Gastroesophageal sphincter (tissue), 4 donors: ENCODE data around the gene CD200R1L. TPM values are rescaled to one million over a fixed set of nuclear protein-coding genes. Genes with fewer than 3 reads are reported as not detected.

Experiments used
- ATAC-seq: fragments of 150-250 bp; one replicate; pipeline ENCODE4 v1.9.1; 2016; ENCODE audit warnings: mild to moderate bottlenecking, moderate library complexity
- H3K27ac ChIP-seq, 4 donors: fragments of 200-600 bp; sonication (generic) in 3 of 4; 1 replicate in 3 of 4; 2 replicates in 1 of 4; pipeline ENCODE4 v1.5.1; 2016 to 2019
- H3K27me3 ChIP-seq: fragments of 200-600 bp; sonication (generic); one replicate; pipeline ENCODE4 v1.5.1; 2019
- H3K36me3 ChIP-seq, 2 donors: fragments of 200-600 bp; sonication (generic); one replicate each; pipeline ENCODE4 v1.5.1; 2019; ENCODE audit warnings: control low read depth in 1 of 2
- H3K4me1 ChIP-seq, 3 donors: fragments of 200-600 bp; sonication (generic); 1 replicate in 2 of 3; 2 replicates in 1 of 3; pipeline ENCODE4 v1.5.1; 2016 to 2019; ENCODE audit warnings: control low read depth in 2 of 3
- H3K4me3 ChIP-seq, 2 donors: fragments of 200-600 bp; sonication (generic); one replicate each; pipeline ENCODE4 v1.5.1; 2019; ENCODE audit warnings: mild to moderate bottlenecking in 1 of 2, moderate library complexity in 1 of 2
- H3K9me3 ChIP-seq, 3 donors: fragments of 200-600 bp; sonication (generic); one replicate each; pipeline ENCODE4 v1.5.1; 2017 to 2019; ENCODE audit warnings: control low read depth in 2 of 3
- CTCF ChIP-seq, 4 experiments: fragments of 200-600 bp in 2 of 4; fragments of 450-650 bp in 2 of 4; sonication (generic) in 1 of 4; IDR thresholded peaks; one replicate each; pipeline ENCODE4 v1.5.1; 2017 to 2019; ENCODE audit warnings: antibody characterized with exemption in 4 of 4, mild to moderate bottlenecking in 2 of 4, moderate library complexity in 2 of 4
- EP300 ChIP-seq: sonication (generic); formaldehyde crosslinking; IDR thresholded peaks from one replicate; pipeline ENCODE4 v1.6.1; 2017; ENCODE audit warnings: antibody characterized with exemption, mild to moderate bottlenecking
- POLR2A ChIP-seq, 2 donors: fragments of 450-650 bp; IDR thresholded peaks; one replicate each; pipeline ENCODE4 v1.6.1; 2017; ENCODE audit warnings: antibody characterized with exemption in 2 of 2, mild to moderate bottlenecking in 2 of 2, moderate library complexity in 1 of 2
- POLR2AphosphoS5 ChIP-seq: sonication (generic); formaldehyde crosslinking; IDR thresholded peaks from one replicate; pipeline ENCODE4 v1.6.1; 2017; ENCODE audit warnings: antibody characterized with exemption
- WGBS, 2 donors: methylation state at CpG; one replicate each; pipeline ENCODE4 v1.1.5; 2018; ENCODE audit warnings: low coverage in 1 of 2; 5-methylcytosine and 5-hydroxymethylcytosine counted together
- total RNA-seq, 4 donors: library from RNA; depleted of rRNA; stranded (reverse); fragments of >200 nt; gene quantifications; one replicate each; pipeline ENCODE4 v1.1.0, GENCODE V29; 2016

Gene CD200R1L
- total RNA-seq, 4 donors from 2014 or later, result not detected

- Histone ChIP-seq H3K4me3 (no peak overlapping the region), H3K27me3 (no peaks in the 10 kb centered on the region), H3K4me1 (peaks cover 3 to 28% (median 4%) of the 10 kb centered on the region in 3 donors), H3K9me3 (no peaks in the 10 kb centered on the region), H3K27ac (peak overlapping the region in 1 of 4 donors; percentile 38), H3K36me3 (no peaks in the 10 kb centered on the region)
- WGBS, 2 donors, result 78 to 80% methylated on average over 3 of the region's 3 CpGs
- no peak for TF ChIP-seq POLR2A (IDR thresholded peaks at IDR 0.05)
- no peak for TF ChIP-seq CTCF (IDR thresholded peaks at IDR 0.05)
- TF ChIP-seq EP300, result no peak
- TF ChIP-seq POLR2AphosphoS5, result no peak
- ATAC-seq, result no peak
Measured at GRCh38 chr3:112810561-112810960, 36.1 kb downstream of the CD200R1L start.

GRCh38 chr3:112808136-112808535 is 38.5 kb downstream of the CD200R1L start:
- Histone ChIP-seq H3K27ac (no peak overlapping the region), H3K27me3 (no peaks in the 10 kb centered on the region), H3K4me1 (peaks cover 0 to 27% (median 4%) of the 10 kb centered on the region in 3 donors), H3K4me3 (no peak overlapping the region), H3K36me3 (no peaks in the 10 kb centered on the region), H3K9me3 (no peaks in the 10 kb centered on the region)
- TF ChIP-seq POLR2A (IDR thresholded peaks at IDR 0.05), result no peak
- no peak for TF ChIP-seq POLR2AphosphoS5
- TF ChIP-seq EP300, result no peak
- TF ChIP-seq CTCF (IDR thresholded peaks at IDR 0.05), result no peak
- 55 to 56% methylated on average over 2 of the region's 2 CpGs for WGBS, 2 donors
- no peak for ATAC-seq

GRCh38 chr3:112807685-112808084 is 39.0 kb downstream of the CD200R1L start:
- Histone ChIP-seq H3K4me3 (no peak overlapping the region), H3K27ac (no peak overlapping the region), H3K9me3 (no peaks in the 10 kb centered on the region), H3K36me3 (no peaks in the 10 kb centered on the region), H3K4me1 (peaks cover 0 to 23% (median 4%) of the 10 kb centered on the region in 3 donors), H3K27me3 (no peaks in the 10 kb centered on the region)
- ATAC-seq, result no peak
- 50 to 67% methylated on average over 4 of the region's 4 CpGs for WGBS, 2 donors
- TF ChIP-seq POLR2A (IDR thresholded peaks at IDR 0.05) (no peak), CTCF (IDR thresholded peaks at IDR 0.05) (no peak), POLR2AphosphoS5 (no peak), EP300 (no peak)

- no peak for ATAC-seq
Measured at GRCh38 chr3:112806903-112807302, 39.8 kb downstream of the CD200R1L start.

More at GRCh38 chr3:112806903-112807302, 39.8 kb downstream of the CD200R1L start:
- Histone ChIP-seq H3K9me3 (no peaks in the 10 kb centered on the region), H3K27me3 (no peaks in the 10 kb centered on the region), H3K36me3 (no peaks in the 10 kb centered on the region), H3K4me1 (peaks cover 0 to 15% (median 0%) of the 10 kb centered on the region in 3 donors), H3K27ac (no peak overlapping the region), H3K4me3 (no peak overlapping the region)
- WGBS, 2 donors, result 69 to 98% methylated on average over 5 of the region's 5 CpGs
- TF ChIP-seq CTCF (IDR thresholded peaks at IDR 0.05), result no peak
- no peak for TF ChIP-seq POLR2A (IDR thresholded peaks at IDR 0.05)
- TF ChIP-seq POLR2AphosphoS5, result no peak
- TF ChIP-seq EP300, result no peak
